DMS114 treated with DMSO at 0.1 percent for 48 hours (cell line): ENCODE measurements around the gene CALR3.
A peak's percentile ranks its signal among the peaks of the same experiment; 100 is the strongest.
"Not testable (repeated sequence)": the region's sequence is repeated elsewhere in the genome, so short reads cannot be mapped to it uniquely, and the experiment has no call there.

Experiments
- DNase-seq: peaks from one replicate; lab custom pipeline; 2025; ENCODE audit not compliant: unreplicated experiment; lab: John Stamatoyannopoulos, UW

Gene CALR3, protein sequence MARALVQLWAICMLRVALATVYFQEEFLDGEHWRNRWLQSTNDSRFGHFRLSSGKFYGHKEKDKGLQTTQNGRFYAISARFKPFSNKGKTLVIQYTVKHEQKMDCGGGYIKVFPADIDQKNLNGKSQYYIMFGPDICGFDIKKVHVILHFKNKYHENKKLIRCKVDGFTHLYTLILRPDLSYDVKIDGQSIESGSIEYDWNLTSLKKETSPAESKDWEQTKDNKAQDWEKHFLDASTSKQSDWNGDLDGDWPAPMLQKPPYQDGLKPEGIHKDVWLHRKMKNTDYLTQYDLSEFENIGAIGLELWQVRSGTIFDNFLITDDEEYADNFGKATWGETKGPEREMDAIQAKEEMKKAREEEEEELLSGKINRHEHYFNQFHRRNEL

DNA sequence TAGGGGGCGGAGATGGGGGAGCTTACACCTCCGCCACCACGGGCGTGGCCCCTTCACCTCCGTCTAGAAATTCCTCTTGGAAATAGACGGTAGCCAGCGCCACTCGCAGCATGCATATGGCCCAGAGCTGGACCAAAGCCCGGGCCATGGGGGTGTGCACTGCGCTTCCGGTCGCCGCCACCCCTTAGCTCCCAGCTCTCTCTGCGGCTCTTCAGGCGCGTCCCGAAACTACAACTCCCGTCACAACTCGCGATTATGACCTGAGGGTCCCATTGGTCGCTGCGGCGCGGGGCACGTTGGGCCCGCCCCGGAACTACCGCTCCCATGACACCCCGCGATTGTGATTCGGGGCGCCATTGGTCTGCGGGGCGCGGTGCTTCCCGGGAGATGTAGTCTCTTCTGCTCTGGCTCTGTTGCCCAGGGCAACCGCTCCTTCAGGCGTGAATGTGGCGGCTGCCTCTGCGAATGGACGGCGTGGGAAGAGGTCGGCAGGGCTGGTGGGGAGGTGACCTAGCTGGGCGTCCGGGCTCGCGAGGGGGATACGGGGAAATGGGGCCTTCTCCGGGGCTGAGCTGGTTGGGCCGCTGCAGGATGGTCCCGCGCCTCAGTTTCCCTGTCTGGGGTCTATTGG, at the start of gene CALR3, which contains the start of gene C19orf44:
Gene CALR3 (minus strand): TSS at position 186 of the 631 bp plus-strand sequence. CDS start 38 bp downstream, at position 148.
Gene C19orf44 (plus strand): TSS at position 413 of the 631 bp plus-strand sequence. CDS start 4,399 bp downstream, outside the sequence.
- peak; percentile 98 for DNase-seq

DNA sequence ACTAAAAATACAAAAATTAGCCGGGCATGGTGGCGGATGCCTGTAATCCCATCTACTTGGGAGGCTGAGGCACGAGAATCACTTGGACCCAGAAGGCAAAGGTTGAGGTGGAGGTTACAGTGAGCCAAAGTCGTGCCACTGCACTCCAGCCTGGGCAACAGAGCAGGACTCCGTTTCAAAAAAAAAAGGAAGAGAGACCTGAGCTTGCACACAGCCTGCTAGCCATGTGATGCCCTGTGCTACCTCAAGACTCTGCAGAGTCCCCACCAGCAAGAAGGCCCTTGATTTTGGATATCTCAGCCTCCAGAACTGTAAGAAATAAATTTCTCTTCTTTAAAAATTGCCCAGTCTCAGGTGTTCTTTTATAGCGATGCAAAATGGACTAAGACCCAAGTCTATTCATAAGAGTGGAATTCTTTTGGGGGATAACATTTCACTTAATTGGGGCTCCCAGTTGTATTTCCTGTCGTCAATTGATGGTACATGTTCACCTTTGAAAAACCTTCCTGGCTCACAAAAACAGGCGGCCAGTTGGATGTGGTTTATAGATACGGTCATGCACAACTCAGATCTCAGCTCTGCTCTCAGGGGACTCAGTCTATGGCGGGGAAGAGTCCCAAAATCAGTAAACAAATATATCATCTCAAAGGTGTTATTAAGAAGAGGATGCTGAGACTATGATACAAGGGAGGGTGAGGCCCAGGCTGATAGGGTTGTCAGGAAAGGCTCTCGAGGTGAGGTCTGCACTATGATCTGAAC, 48.7 kb upstream of the CALR3 start:
- DNase-seq, result no peak

DNA sequence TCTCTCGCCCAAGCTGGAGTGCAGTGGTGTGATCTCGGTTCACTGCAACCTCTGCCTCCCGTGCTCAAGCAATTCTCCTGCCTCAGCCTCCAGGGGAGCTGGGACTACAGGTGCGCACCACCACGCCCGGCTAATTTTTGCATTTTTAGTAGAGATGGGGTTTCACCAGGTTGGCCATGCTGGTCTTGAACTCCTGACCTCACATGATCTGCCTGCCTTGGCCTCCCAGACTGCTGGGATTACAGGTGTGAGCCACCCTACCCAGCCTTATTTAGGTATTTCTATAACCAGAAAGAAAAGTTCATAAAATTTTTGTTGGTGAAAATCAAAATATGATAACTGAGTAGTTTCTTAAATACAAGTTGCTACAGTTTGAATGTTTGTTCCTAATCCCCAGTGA, 47.8 kb upstream of the CALR3 start:
- DNase-seq, result not testable (repeated sequence)

GRCh38 chr19:16542910-16543472, 47.0 kb upstream of the CALR3 start:
- DNase-seq, result no peak

- peak; percentile 92 for DNase-seq
Observed at GRCh38 chr19:16542045-16542909, 46.3 kb upstream of the CALR3 start, which contains the start of gene CHERP. CHERP (minus strand) TSS chr19:16542437; CDS start chr19:16542378, 59 bp downstream.

DNA sequence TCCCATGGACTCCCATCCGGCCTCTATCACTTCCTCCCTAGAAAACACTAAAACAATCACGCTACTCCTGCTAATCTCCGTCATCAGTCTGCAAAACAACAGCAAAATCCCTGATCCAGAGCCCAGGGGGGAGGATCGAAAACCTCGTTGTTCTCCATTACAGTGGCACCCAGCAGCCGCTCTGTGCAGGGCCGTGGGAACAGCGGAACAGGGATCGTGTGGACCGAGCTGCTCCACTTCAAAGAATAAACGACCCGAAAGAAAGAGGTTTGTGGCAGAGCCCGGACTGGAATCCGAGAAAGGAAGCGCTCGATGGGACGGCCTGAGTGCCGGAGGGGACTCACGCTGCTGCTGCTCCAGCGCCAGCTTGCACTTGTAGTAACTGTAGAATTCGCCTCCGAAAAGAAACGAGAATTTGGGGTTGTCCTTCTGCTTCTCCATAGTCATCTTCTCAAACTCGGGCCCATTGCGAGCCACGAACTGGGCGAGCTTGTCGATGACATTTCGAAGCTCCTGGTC, 45.6 kb upstream of the CALR3 start:
- no peak for DNase-seq

- no peak for DNase-seq
Observed at GRCh38 chr19:16540948-16541347, 45.0 kb upstream of the CALR3 start.

- DNase-seq, result no peak
Observed at GRCh38 chr19:16537111-16537510, 41.1 kb upstream of the CALR3 start.

DNA sequence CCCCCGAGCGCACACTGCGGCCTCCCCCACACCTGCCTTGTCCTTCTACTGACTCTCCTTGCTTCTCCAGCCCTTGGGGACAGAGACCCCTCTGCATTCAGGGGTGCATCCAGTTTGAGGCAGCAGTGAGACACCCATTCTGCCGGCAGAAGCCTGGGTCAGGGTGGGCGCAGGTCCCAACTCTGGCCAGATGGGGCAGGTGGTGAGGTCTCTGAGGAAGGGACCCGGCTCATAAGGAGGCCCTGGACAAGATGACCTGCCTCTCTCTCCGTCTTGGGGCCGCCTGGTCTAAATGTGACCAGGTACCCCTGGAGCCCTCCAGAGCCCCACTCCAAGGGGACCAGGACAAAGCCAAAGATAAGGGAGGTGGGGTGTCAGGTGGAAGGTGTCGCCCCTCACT, 40.2 kb upstream of the CALR3 start:
- DNase-seq, result no peak

DNA sequence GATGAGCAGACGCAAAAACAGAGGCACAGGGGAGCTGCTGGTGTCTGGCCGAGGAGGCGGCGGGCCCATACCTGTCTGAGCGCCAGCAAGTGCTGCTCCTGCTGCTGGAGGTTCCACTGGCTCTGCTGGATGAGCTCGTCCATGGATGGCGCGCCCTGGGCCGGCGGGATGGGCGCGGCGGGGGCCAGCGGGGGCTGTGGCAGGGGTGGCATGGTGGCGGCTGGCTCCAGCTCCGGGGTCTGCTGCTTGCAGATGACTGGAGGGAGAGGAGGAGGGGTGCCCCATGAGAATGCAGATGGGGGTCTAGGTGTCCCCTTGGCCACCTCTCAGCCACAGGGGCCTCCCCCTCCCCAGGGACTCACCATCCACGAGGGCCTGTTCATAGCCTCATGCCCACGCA, 39.4 kb upstream of the CALR3 start:
- no peak for DNase-seq

- no peak for DNase-seq
Observed at GRCh38 chr19:16532440-16533234, 36.7 kb upstream of the CALR3 start.

DNA sequence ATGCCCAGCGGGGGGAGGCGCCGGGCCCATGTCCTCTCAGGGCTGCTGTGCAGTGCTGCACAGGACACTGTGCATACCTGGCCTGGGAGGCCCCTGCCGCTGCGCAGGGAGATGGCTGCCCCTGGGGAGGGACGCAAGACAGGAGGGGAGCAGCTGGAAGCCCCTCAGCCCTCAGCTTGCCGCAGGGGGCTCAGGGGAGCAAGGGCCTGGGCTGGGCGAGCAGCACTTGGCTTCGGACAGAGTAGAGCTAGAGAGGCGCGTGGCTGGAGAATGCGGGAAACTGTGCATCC, 35.4 kb upstream of the CALR3 start:
- DNase-seq, result no peak

DNA sequence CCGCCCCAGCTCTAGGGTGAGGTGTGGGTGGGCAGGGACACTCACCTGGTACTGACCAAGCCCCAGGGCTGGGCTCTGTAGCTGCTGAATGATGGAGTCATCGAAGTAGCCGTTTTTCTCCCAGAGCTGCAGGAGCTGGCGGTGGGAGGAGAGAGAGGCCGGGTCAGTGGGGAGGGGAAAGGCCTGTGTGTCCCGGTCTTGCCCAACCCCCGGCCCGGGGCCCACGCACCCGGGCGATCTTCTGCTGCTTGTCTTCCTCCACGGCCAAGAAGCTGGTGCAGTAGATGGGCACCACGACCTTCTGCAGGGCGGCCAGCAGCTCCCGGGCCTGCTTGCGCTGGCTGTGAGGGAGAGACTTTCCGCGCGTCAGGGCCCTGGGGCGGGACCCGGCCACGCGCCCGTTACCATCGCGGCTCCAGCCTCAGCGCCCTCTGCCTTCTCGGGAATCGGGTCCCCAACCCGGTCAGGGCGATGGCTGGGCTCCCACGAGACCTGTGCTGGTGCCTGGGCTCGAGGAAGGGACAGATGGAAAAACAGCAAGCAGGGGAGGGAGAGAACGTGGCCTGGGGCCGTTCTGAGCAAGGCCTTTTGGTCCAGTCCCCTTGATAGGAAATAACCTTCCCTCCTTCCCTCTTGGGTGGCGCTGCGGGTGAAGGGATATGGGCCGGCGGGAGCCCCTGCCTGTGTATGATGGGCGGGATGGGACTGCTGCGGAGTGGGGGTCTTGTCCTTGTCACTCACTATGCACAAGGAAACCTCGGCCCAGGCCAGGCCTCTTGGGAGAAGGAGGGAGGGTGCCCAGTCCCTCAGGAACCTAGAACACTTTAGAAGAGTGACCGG, 34.8 kb upstream of the CALR3 start:
- no peak for DNase-seq

- no peak for DNase-seq
Observed at GRCh38 chr19:16529466-16530144, 33.6 kb upstream of the CALR3 start.

DNA sequence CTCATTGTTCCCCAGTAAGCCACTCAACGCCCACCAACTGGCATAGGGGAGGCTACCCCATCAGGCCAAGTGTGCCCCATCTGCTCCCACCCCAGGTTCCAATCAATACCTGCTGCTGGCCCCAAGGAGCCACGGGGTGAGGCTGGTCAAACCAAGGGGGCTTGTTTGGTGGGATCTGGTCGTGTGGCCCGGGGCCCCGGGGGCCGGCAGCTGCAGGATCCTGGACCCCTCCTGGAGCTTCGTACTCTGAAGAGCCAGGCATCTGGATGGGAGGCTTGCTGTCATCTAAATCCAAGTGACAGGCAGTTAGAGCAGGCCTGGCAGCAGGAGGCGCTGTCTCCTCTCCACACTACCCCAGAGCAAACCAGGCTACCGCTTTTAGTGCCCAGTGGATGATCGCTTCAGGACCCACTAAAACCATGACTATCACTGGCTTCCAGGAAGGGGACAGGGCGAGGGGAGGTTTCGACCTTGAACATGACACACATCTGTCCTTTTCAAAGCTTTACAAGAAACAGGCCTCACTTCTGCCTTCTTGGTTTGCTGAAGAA, 32.1 kb upstream of the CALR3 start:
- no peak for DNase-seq

DNA sequence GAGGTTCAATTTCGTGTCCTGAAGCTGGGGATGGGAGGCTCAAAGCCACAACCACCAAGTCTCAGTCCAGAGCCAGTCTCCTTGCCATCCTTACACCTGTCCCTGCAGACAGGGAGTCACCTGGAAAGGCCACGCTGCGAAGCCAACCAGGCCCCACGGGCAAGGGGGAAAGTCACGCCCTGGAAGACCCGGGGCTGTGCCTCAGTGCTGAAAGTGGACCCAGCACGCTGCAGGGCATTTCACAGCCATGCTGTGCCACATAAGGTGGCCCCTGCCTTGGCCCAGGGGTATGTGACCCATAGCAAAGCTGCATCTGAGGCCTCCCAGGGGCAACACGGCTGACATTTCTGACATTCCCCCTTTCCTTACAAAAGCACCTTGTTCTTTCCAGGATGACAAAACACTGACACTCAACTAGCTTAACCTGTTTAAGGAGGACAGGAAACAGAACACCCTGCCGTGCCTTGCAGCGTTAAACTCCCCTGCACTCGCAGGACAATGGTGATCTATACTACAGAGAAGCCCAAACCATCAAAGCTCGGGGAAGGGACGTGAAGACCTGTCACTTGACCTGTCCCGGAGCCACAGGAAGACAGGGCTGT, 31.5 kb upstream of the CALR3 start:
- DNase-seq, result no peak

DNA sequence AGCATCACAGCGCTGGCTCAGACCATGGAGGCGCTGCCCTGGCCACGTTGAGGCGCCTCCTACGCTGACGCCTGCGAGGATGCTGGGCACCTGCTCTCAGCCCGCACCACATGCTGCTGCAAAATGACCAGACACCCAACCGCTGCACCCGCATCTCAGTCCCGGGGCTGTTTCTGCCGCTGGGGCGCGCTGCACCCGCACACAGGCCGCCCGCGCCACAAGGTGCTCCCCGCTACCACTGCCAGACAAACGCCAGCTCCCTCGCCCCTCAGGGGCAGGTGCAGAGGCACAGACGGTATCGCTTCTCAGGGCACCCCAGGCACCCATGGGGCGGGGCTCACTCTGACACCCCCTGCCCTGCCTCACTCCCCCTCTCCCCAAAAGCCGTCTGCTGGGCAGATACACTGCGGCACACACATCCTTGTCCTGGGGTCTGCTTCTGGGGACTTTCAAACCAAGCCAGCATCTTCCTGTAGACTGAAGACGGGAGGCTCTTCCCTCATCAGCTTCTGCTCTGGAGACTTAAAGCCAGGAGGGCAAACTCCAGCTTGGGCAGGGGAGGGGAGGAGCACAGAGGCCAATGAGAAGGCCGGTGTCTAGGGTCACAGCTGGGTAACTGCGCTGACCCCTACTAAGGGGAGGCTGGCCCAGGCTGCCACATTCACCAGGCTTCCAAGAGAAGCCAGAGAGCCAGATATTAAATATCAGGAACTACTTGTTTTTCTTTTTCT, 29.9 kb upstream of the CALR3 start:
- DNase-seq, result no peak
